DOHH2 (cell line): ENCODE results near the gene FAM184B.

Source experiments
- EZH2phosphoT487 ChIP-seq: fragments of 200-600 bp; sonication (generic); IDR thresholded peaks from 2 replicates; pipeline ENCODE4 v1.6.1; 2017; ENCODE audit warnings: borderline replicate concordance, mild to moderate bottlenecking, antibody characterized with exemption, low read length, moderate library complexity, mixed read lengths
- TF ChIP-seq, protein P1 (sequence below): fragments of 200-600 bp; sonication (generic); IDR thresholded peaks from one replicate; pipeline ENCODE4 v1.5.1; 2014; ENCODE audit warnings: antibody characterized with exemption, mild to moderate bottlenecking, low read depth, low read length; ENCODE audit not compliant: poor library complexity, severe bottlenecking

DNA sequence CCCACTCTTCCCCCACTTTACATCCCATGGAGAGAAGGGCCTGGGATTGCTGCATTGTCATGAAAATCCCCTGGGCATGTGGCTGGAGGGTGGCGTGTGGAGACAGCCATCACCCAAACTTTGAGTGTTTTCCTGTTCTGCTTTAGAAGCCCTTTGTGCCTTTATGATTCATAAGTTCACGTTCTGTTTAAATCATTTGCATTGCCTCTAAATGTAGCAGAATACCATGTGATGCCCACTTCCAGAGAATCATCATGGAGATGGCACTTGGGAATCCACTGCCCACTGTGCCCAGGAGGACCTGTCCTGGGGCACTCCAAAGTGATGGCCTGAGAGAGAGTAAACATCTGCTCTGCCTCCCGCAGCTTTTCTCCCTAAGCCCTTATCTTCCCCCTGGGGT is 114.2 kb downstream of the FAM184B start:
- TF ChIP-seq, protein P1, sequence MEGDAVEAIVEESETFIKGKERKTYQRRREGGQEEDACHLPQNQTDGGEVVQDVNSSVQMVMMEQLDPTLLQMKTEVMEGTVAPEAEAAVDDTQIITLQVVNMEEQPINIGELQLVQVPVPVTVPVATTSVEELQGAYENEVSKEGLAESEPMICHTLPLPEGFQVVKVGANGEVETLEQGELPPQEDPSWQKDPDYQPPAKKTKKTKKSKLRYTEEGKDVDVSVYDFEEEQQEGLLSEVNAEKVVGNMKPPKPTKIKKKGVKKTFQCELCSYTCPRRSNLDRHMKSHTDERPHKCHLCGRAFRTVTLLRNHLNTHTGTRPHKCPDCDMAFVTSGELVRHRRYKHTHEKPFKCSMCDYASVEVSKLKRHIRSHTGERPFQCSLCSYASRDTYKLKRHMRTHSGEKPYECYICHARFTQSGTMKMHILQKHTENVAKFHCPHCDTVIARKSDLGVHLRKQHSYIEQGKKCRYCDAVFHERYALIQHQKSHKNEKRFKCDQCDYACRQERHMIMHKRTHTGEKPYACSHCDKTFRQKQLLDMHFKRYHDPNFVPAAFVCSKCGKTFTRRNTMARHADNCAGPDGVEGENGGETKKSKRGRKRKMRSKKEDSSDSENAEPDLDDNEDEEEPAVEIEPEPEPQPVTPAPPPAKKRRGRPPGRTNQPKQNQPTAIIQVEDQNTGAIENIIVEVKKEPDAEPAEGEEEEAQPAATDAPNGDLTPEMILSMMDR: no peak
- no peak for TF ChIP-seq EZH2phosphoT487
